Activated B cell treated with CpG ODN at 0.5 μM for 24 hours (primary cell): Measurements from ENCODE around the gene SYT9. TPM values are rescaled to one million over a fixed set of nuclear protein-coding genes. Genes with fewer than 3 reads are reported as not detected.
A peak's percentile ranks its signal among the peaks of the same experiment; 100 is the strongest.

ENCODE experiments used
- ATAC-seq: fragments of 200-7000 bp; cut with Tn5 transposase; one replicate; pipeline ENCODE4 v1.10.0; 2021; ENCODE audit warnings: low read depth, mild to moderate bottlenecking, moderate library complexity
- CTCF ChIA-PET: fragments of 350-600 bp; sonication (Branson Sonifier 250); formaldehyde crosslinking; loops from one replicate; lab custom pipeline; 2021; ENCODE audit warnings: antibody characterized with exemption; lab: Charles Lee
- POLR2A ChIA-PET: fragments of 350-600 bp; sonication (Branson Sonifier 250); formaldehyde crosslinking; loops from one replicate; lab custom pipeline; 2021; ENCODE audit warnings: antibody characterized with exemption; lab: Charles Lee
- DNase-seq: peaks from one replicate; pipeline ENCODE4 v3.0.0; 2022
- H3K27ac Mint-ChIP-seq: one replicate; pipeline ENCODE4 v1.8.0; 2020; ENCODE audit warnings: mixed read lengths
- H3K27me3 Mint-ChIP-seq: one replicate; pipeline ENCODE4 v1.8.0; 2021; ENCODE audit warnings: mixed read lengths
- H3K36me3 Mint-ChIP-seq: one replicate; pipeline ENCODE4 v1.8.0; 2021; ENCODE audit warnings: low read depth, mixed read lengths
- H3K4me1 Mint-ChIP-seq: one replicate; pipeline ENCODE4 v1.8.0; 2021; ENCODE audit warnings: mixed read lengths
- H3K4me3 Mint-ChIP-seq: one replicate; pipeline ENCODE4 v1.8.0; 2020; ENCODE audit warnings: mild to moderate bottlenecking, mixed read lengths
- H3K9me3 Mint-ChIP-seq: one replicate; pipeline ENCODE4 v1.8.0; 2020; ENCODE audit warnings: mixed read lengths
- CTCF ChIP-seq: fragments of 200-600 bp; IDR thresholded peaks from one replicate; pipeline ENCODE4 v1.8.0; 2022; ENCODE audit warnings: antibody characterized with exemption, mild to moderate bottlenecking
- intact Hi-C: fragments of 100-400 bp; cut with micrococcal nuclease; formaldehyde crosslinking; loops from one replicate; pipeline ENCODE4 v1.15.1; 2024
- total RNA-seq: library from RNA; stranded (reverse); gene quantifications from 2 replicates; pipeline ENCODE4 v1.2.3, GENCODE V29; 2022

Gene SYT9
- total RNA-seq, 1 donor from 2014 or later, result not detected

GRCh38 chr11:7495882-7496551 lies 244.3 kb downstream of the SYT9 start:
- intact Hi-C loops, result loop anchor here (1.0 to 10.0 kb wide), 7 partner anchors 16 to 1031 kb away; partner anchors contain the start of gene EIF3F
- peaks cover 79% of the 10 kb centered on the region for H3K4me1 Mint-ChIP-seq
- no peaks in the 10 kb centered on the region for H3K9me3 Mint-ChIP-seq
- peak overlapping the region; percentile 94 for H3K27ac Mint-ChIP-seq
- TF ChIP-seq CTCF, result no peak
- ChIA-PET POLR2A (interaction anchor here (0.6 to 4.7 kb wide), 12 partner anchors 10 to 1873 kb away, joined by 3 to 91 read pairs (median 4); partner anchors contain the start of genes OLFML1, PPFIBP2 and TPP1), CTCF (interaction anchor here (0.9 to 2.3 kb wide), 4 partner anchors 15 to 169 kb away, joined by 3 to 11 read pairs (median 3); partner anchors contain the start of gene PPFIBP2)
- no peaks in the 10 kb centered on the region for H3K36me3 Mint-ChIP-seq
- peak overlapping the region; percentile 68 for H3K4me3 Mint-ChIP-seq
- peak; percentile 78 for ATAC-seq
- no peaks in the 10 kb centered on the region for H3K27me3 Mint-ChIP-seq
- DNase-seq, result peak; percentile 49

- H3K4me3 Mint-ChIP-seq, result peak overlapping the region; percentile 32
- no peaks in the 10 kb centered on the region for H3K9me3 Mint-ChIP-seq
- no peak for DNase-seq
- H3K36me3 Mint-ChIP-seq, result no peaks in the 10 kb centered on the region
- intact Hi-C loops, result loop anchor here (1.0 to 10.0 kb wide), 2 partner anchors 8 to 1033 kb away; no protein-coding TSS in a partner anchor
- peak overlapping the region; percentile 94 for H3K27ac Mint-ChIP-seq
- H3K4me1 Mint-ChIP-seq, result peaks cover 65% of the 10 kb centered on the region
- POLR2A ChIA-PET, result interaction anchor here (4.7 kb wide), 1 partner anchor 14 kb away, joined by 91 read pairs; the partner anchor contains the start of gene PPFIBP2
- ATAC-seq, result no peak
- no peaks in the 10 kb centered on the region for H3K27me3 Mint-ChIP-seq
- CTCF ChIA-PET, result interaction anchor here (2.3 kb wide), 1 partner anchor 15 kb away, joined by 11 read pairs; the partner anchor contains the start of gene PPFIBP2
- TF ChIP-seq CTCF, result no peak
Measured at GRCh38 chr11:7498193-7498592, 246.5 kb downstream of the SYT9 start.

- H3K4me1 Mint-ChIP-seq, result peaks cover 56% of the 10 kb centered on the region
- ATAC-seq, result no peak
- no peak overlapping the region for H3K4me3 Mint-ChIP-seq
- TF ChIP-seq CTCF, result no peak
- intact Hi-C loops, result loop anchor here (10.0 kb wide), 1 partner anchor 1034 kb away; no protein-coding TSS in a partner anchor
- no peaks in the 10 kb centered on the region for H3K36me3 Mint-ChIP-seq
- ChIA-PET CTCF (no interaction called here), POLR2A (interaction anchor here (0.8 to 4.7 kb wide), 2 partner anchors 14 to 22 kb away, joined by 3 to 91 read pairs; partner anchors contain the start of gene PPFIBP2)
- H3K27me3 Mint-ChIP-seq, result no peaks in the 10 kb centered on the region
- DNase-seq, result no peak
- peak overlapping the region; percentile 94 for H3K27ac Mint-ChIP-seq
- no peaks in the 10 kb centered on the region for H3K9me3 Mint-ChIP-seq
Measured at GRCh38 chr11:7499081-7499480, 247.4 kb downstream of the SYT9 start.

- peaks cover 44% of the 10 kb centered on the region for H3K4me1 Mint-ChIP-seq
- H3K27me3 Mint-ChIP-seq, result no peaks in the 10 kb centered on the region
- H3K27ac Mint-ChIP-seq, result no peak overlapping the region
- intact Hi-C loops, result no loop called here
- no peak overlapping the region for H3K4me3 Mint-ChIP-seq
- TF ChIP-seq CTCF, result no peak
- DNase-seq (no peak), ATAC-seq (no peak)
- H3K36me3 Mint-ChIP-seq, result no peaks in the 10 kb centered on the region
- CTCF ChIA-PET, result no interaction called here
- POLR2A ChIA-PET, result interaction anchor here (2.6 kb wide), 1 partner anchor 11 kb away, joined by 28 read pairs; the partner anchor contains the start of gene PPFIBP2
- H3K9me3 Mint-ChIP-seq, result no peaks in the 10 kb centered on the region
Measured at GRCh38 chr11:7500251-7500650, 248.5 kb downstream of the SYT9 start.

- Mint-ChIP-seq H3K36me3 (no peaks in the 10 kb centered on the region), H3K27ac (no peak overlapping the region), H3K9me3 (no peaks in the 10 kb centered on the region), H3K4me3 (no peak overlapping the region), H3K27me3 (no peaks in the 10 kb centered on the region), H3K4me1 (peaks cover 42% of the 10 kb centered on the region)
- ChIA-PET CTCF (interaction anchor here (1.2 kb wide), 1 partner anchor 11 kb away, joined by 3 read pairs; no protein-coding TSS in a partner anchor), POLR2A (interaction anchor here (2.6 kb wide), 1 partner anchor 10 kb away, joined by 28 read pairs; the partner anchor contains the start of gene PPFIBP2)
- intact Hi-C loops, result no loop called here
- no peak for TF ChIP-seq CTCF
- DNase-seq, result no peak
- ATAC-seq, result no peak
Measured at GRCh38 chr11:7501251-7501650, 249.5 kb downstream of the SYT9 start.
